Measurements from ENCODE around the gene STAP1. TPM values are rescaled to one million over a fixed set of nuclear protein-coding genes. Genes with fewer than 3 reads are reported as not detected.
"Not testable (repeated sequence)": the region's sequence is repeated elsewhere in the genome, so short reads cannot be mapped to it uniquely, and the experiment has no call there.

STAP1 gene
- under 1 TPM in 8 of 10 donors, not detected in 2; 0.16 to 0.62 (median 0.25) TPM for polyA plus RNA-seq (ENCODE audit: insufficient read length in 10 of 10)
- long read RNA-seq, donor 1 = 0 reads
- long read RNA-seq, donor 2 = 0 reads
- long read RNA-seq, donor 3 = 0 reads
- long read RNA-seq, donor 4 = 0 reads
- long read RNA-seq, donor 5 = 0 reads
- long read RNA-seq, donor 6 = 0 reads
- long read RNA-seq, donor 7 = 0 reads
- long read RNA-seq, donor 8 = 0 reads
- long read RNA-seq, donor 9 = 0 reads

GRCh38 chr4:67558493-67558892 is at the start of gene STAP1:
TSS of gene STAP1 (plus strand) at chr4:67558727. CDS start at chr4:67558810, 83 bp downstream.
- DNase-seq = no peak

- DNase-seq = no peak
Observed at GRCh38 chr4:67512501-67512900, 46.0 kb upstream of the STAP1 start.

GRCh38 chr4:67520141-67520540 is 38.4 kb upstream of the STAP1 start:
- no peak for DNase-seq

GRCh38 chr4:67521506-67521905 is 37.0 kb upstream of the STAP1 start:
- no peak for DNase-seq

GRCh38 chr4:67522230-67522629 is 36.3 kb upstream of the STAP1 start:
- no peak for DNase-seq

GRCh38 chr4:67522851-67523671 is 35.5 kb upstream of the STAP1 start:
- no peak for DNase-seq

- not testable (repeated sequence) for DNase-seq
Observed at GRCh38 chr4:67524140-67524539, 34.4 kb upstream of the STAP1 start.

- peak in 1 of 3 donors; percentile 36 for DNase-seq
Observed at GRCh38 chr4:67531379-67531962, 27.1 kb upstream of the STAP1 start.

- not testable (repeated sequence) for DNase-seq
Observed at GRCh38 chr4:67532397-67532796, 26.1 kb upstream of the STAP1 start.

- no peak for DNase-seq
Observed at GRCh38 chr4:67533112-67533511, 25.4 kb upstream of the STAP1 start.

GRCh38 chr4:67535280-67535840 is 23.2 kb upstream of the STAP1 start:
- DNase-seq = no peak

- no peak for DNase-seq
Observed at GRCh38 chr4:67539830-67540229, 18.7 kb upstream of the STAP1 start.

- no peak for DNase-seq
Observed at GRCh38 chr4:67542076-67542475, 16.5 kb upstream of the STAP1 start.

GRCh38 chr4:67545199-67546003 is 13.1 kb upstream of the STAP1 start, which contains the start of gene CENPC:
TSS of gene CENPC (minus strand) at chr4:67545503. CDS start at chr4:67545355, 148 bp downstream.
- peak; percentile 96 to 98 (median 98) for DNase-seq

- DNase-seq = no peak
Observed at GRCh38 chr4:67546004-67546356, 12.5 kb upstream of the STAP1 start.

GRCh38 chr4:67546971-67547370 is 11.6 kb upstream of the STAP1 start:
- DNase-seq = peak in 1 of 3 donors; percentile 6

GRCh38 chr4:67549123-67549522 is 9.4 kb upstream of the STAP1 start:
- peak in 1 of 3 donors; percentile 28 for DNase-seq

- no peak for DNase-seq
Observed at GRCh38 chr4:67550451-67550850, 8.1 kb upstream of the STAP1 start.

GRCh38 chr4:67550857-67551256 is 7.7 kb upstream of the STAP1 start:
- no peak for DNase-seq

- not testable (repeated sequence) for DNase-seq
Observed at GRCh38 chr4:67552146-67552792, 6.3 kb upstream of the STAP1 start.

- no peak for DNase-seq
Observed at GRCh38 chr4:67554096-67554495, 4.4 kb upstream of the STAP1 start.
